Measurements from ENCODE around the gene IL4R. TPM values are rescaled to one million over a fixed set of nuclear protein-coding genes. Genes with fewer than 3 reads are reported as not detected.

Gene IL4R
- total RNA-seq, 1 experiment from 2014 or later = 32.6 TPM

- no peak overlapping the region for H3K4me3 ChIP-seq (ENCODE audit: low read depth, low read length)
- Mint-ChIP-seq H3K27ac (ENCODE audit: unreplicated experiment) (no peak overlapping the region), H3K36me3 (ENCODE audit: insufficient read depth, unreplicated experiment) (peaks cover 7% of the 10 kb centered on the region), H3K4me1 (ENCODE audit: low read depth, unreplicated experiment) (peaks cover 34% of the 10 kb centered on the region), H3K9me3 (ENCODE audit: unreplicated experiment) (no peaks in the 10 kb centered on the region), H3K27me3 (ENCODE audit: insufficient read depth, unreplicated experiment) (no peaks in the 10 kb centered on the region), H3K4me3 (ENCODE audit: unreplicated experiment) (no peak overlapping the region)
- no peak for DNase-seq
- H3K4me1 ChIP-seq = peaks cover 20% of the 10 kb centered on the region
- POLR2A ChIA-PET = no interaction called here
- no TSS peak for BruUV-seq (replicated peaks)
- H3K9me3 ChIP-seq = no peaks in the 10 kb centered on the region
- CTCF ChIA-PET = interaction anchor here (0.5 kb wide), 1 partner anchor 1157 kb away, joined by 4 read pairs; no protein-coding TSS in a partner anchor
- intact Hi-C loops (cut with micrococcal nuclease; ENCODE audit: unreplicated experiment) = no loop called here
- no peaks in the 10 kb centered on the region for H3K27me3 ChIP-seq (replicated peaks; ENCODE audit: control insufficient read depth, insufficient read depth, low read length)
- TF ChIP-seq CTCF (IDR thresholded peaks at IDR 0.05; ENCODE audit: insufficient read depth in 1 of 2, low read depth in 1 of 2, low read length in 1 of 2, severe bottlenecking in 1 of 2, unreplicated experiment in 1 of 2) = no peak
- H3K36me3 ChIP-seq (ENCODE audit: control insufficient read depth, insufficient read depth, low read length) = no peaks in the 10 kb centered on the region; the same call in 1 of the 2 replicates
Measured at GRCh38 chr16:27321013-27321915, 7.5 kb downstream of the IL4R start.

- intact Hi-C loops (cut with micrococcal nuclease; ENCODE audit: unreplicated experiment) = no loop called here
Measured at GRCh38 chr16:27322858-27323780, 9.3 kb downstream of the IL4R start.

More at GRCh38 chr16:27322858-27323780, 9.3 kb downstream of the IL4R start:
- H3K9me3 Mint-ChIP-seq (ENCODE audit: unreplicated experiment) = no peaks in the 10 kb centered on the region
- no peak overlapping the region for H3K4me3 Mint-ChIP-seq (ENCODE audit: unreplicated experiment)
- Histone ChIP-seq H3K4me3 (ENCODE audit: low read depth, low read length) (no peak overlapping the region), H3K4me1 (peaks cover 24% of the 10 kb centered on the region), H3K36me3 (ENCODE audit: control insufficient read depth, insufficient read depth, low read length) (no peaks in the 10 kb centered on the region; the same call in 1 of the 2 replicates), H3K27me3 (replicated peaks; ENCODE audit: control insufficient read depth, insufficient read depth, low read length) (no peaks in the 10 kb centered on the region), H3K9me3 (no peaks in the 10 kb centered on the region)
- CTCF ChIA-PET = no interaction called here
- peaks cover 12% of the 10 kb centered on the region for H3K36me3 Mint-ChIP-seq (ENCODE audit: insufficient read depth, unreplicated experiment)
- no TSS peak for BruUV-seq (replicated peaks)
- peaks cover 35% of the 10 kb centered on the region for H3K4me1 Mint-ChIP-seq (ENCODE audit: low read depth, unreplicated experiment)
- DNase-seq = peak; percentile 41 to 68
- no peaks in the 10 kb centered on the region for H3K27me3 Mint-ChIP-seq (ENCODE audit: insufficient read depth, unreplicated experiment)
- no peak for TF ChIP-seq CTCF (IDR thresholded peaks at IDR 0.05; ENCODE audit: insufficient read depth in 1 of 2, low read depth in 1 of 2, low read length in 1 of 2, severe bottlenecking in 1 of 2, unreplicated experiment in 1 of 2)
- POLR2A ChIA-PET = no interaction called here
- H3K27ac Mint-ChIP-seq (ENCODE audit: unreplicated experiment) = no peak overlapping the region

All from Caco-2 (cell line).